SJSA1 (cell line): ENCODE results near the gene GABRA1. TPM values are rescaled to one million over a fixed set of nuclear protein-coding genes. Genes with fewer than 3 reads are reported as not detected.

Experiments used
- DNase-seq, 2 experiments: peaks; one replicate each; pipeline ENCODE4 v3.0.0-alpha.2; 2015 to 2020; ENCODE audit warnings: low spot score in 2 of 2, low read depth in 1 of 2
- H3K27ac ChIP-seq: fragments of 250-450 bp; sonication (Bioruptor Pico); 2 replicates; pipeline ENCODE4 v1.5.1; 2020; ENCODE audit warnings: mild to moderate bottlenecking, moderate library complexity
- H3K27me3 ChIP-seq: fragments of 250-450 bp; sonication (Bioruptor Pico); replicated peaks from 2 replicates; pipeline ENCODE4 v1.5.1; 2020; ENCODE audit warnings: mild to moderate bottlenecking, moderate library complexity
- H3K36me3 ChIP-seq: fragments of 250-450 bp; sonication (Bioruptor Pico); 2 replicates; pipeline ENCODE4 v1.5.1; 2020; ENCODE audit warnings: mild to moderate bottlenecking
- H3K4me1 ChIP-seq: fragments of 250-450 bp; sonication (Bioruptor Pico); replicated peaks from 2 replicates; pipeline ENCODE4 v1.6.1; 2021; ENCODE audit warnings: mild to moderate bottlenecking
- H3K4me3 ChIP-seq: fragments of 250-450 bp; sonication (Bioruptor Pico); 2 replicates; pipeline ENCODE4 v1.5.1; 2020; ENCODE audit warnings: mild to moderate bottlenecking
- H3K9me3 ChIP-seq: fragments of 250-450 bp; sonication (Bioruptor Pico); replicated peaks from 2 replicates; pipeline ENCODE4 v1.5.1; 2020; ENCODE audit warnings: mild to moderate bottlenecking
- total RNA-seq: library from RNA; depleted of rRNA; stranded (reverse); fragments of >200 nt; shearing (Covaris generic); gene quantifications from 2 replicates; pipeline ENCODE4 v1.2.3, GENCODE V29; 2014; rRNA removed

Gene GABRA1
- total RNA-seq: not detected in 2 replicates

DNA sequence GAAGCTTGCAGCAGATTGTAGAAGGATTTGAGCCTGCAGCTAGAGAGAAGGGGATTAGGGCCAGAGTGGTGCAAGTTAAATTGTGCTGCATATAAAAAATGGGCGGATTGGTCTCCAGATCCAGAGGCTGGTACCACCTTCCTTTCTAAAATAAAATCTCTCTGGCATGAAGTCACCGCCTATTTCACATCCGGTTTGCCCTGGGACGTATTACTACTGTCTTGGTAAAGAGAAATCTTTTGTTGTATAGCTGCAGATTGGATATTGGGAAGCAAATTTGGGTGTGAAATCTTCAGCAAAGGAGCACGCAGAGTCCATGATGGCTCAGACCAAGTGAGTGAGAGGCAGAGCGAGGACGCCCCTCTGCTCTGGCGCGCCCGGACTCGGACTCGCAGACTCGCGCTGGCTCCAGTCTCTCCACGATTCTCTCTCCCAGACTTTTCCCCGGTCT is at the start of gene GABRA1:
Gene GABRA1 (plus strand): TSS at position 180 of the 451 bp plus-strand sequence. CDS start 2,691 bp downstream, outside the sequence.
- no peaks in the 10 kb centered on the region for H3K4me1 ChIP-seq
- no peak for DNase-seq
- no peak within 1 kb of the TSS for H3K27ac ChIP-seq

DNA sequence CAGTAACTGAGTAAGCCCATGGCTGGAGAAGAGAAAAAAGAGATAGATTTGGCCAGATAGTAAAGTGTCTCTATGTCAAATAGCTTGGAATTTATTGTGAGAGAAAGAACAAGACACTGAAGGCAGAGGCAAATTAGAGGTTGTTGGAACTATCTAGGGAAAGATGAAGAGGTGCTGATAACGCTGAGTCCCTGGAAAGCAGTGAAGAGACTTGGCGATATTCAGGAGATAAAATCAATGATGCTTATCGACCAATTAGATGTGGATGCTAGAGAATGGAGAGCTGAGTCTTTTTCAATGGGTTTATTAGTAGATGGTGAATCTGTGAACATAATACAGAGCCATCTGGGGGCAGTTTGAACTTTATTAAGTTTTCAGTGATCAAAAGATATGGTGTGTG is 48.6 kb upstream of the GABRA1 start:
- H3K36me3 ChIP-seq: no peaks in the 10 kb centered on the region
- H3K4me3 ChIP-seq: no peak overlapping the region
- H3K4me1 ChIP-seq: no peaks in the 10 kb centered on the region
- no peaks in the 10 kb centered on the region for H3K27me3 ChIP-seq
- no peak overlapping the region for H3K27ac ChIP-seq
- DNase-seq: no peak
- H3K9me3 ChIP-seq: peaks cover 10% of the 10 kb centered on the region; the same call in 1 of the 2 replicates

More for the DNA sequence above, at the start of gene GABRA1:
- Histone ChIP-seq H3K4me3 (no peak within 1 kb of the TSS), H3K27me3 (no peaks in the 10 kb centered on the region), H3K36me3 (no peaks in the 10 kb centered on the region), H3K9me3 (no peaks in the 10 kb centered on the region)

DNA sequence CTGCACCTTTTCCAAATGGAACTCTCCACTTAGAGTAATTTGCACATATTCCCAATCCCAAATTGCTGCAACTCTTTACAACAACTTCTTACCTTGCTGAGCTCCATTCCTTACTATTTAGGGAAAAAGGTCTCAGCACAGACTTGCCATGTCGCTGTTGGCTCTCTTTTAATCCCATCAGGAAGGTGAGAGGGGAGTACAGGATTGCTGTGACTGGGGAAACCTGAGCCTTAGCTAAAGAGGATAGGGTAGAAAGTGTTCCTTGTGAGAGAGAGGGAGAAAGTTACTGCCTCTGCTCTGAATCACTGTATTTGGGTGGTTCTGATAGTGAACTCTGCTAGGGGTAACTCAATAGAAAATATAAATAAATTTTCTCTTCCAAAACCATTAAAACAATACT is 43.7 kb upstream of the GABRA1 start:
- peaks cover 19% of the 10 kb centered on the region for H3K9me3 ChIP-seq
- H3K27me3 ChIP-seq: no peaks in the 10 kb centered on the region; the same call in 1 of the 2 replicates
- H3K27ac ChIP-seq: no peak overlapping the region

DNA sequence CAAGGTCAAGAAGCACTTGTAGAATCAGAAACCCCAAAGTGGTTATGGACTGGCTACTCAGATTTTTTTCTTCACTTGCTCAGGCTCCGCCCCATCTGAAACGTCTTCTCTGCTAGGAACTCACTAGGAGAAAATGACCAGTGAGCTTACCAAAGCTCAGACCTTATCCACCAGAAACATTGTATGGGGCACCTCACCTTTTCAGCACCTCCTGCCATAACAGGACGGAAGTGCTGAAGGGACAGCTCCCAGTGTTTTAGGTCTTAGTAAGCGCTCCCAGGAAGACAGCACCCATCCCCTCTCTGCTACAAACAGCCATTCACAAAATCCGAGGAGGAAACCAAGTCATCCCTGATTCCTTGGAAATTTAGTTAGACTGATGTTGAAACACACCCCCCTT is 1.2 kb upstream of the GABRA1 start:
- Histone ChIP-seq H3K27me3 (no peaks in the 10 kb centered on the region), H3K36me3 (no peaks in the 10 kb centered on the region), H3K27ac (no peak overlapping the region), H3K9me3 (no peaks in the 10 kb centered on the region), H3K4me3 (no peak overlapping the region), H3K4me1 (no peaks in the 10 kb centered on the region)
- no peak for DNase-seq

More for the DNA sequence above, 43.7 kb upstream of the GABRA1 start:
- Histone ChIP-seq H3K4me3 (no peak overlapping the region), H3K36me3 (no peaks in the 10 kb centered on the region), H3K4me1 (no peaks in the 10 kb centered on the region)
- no peak for DNase-seq

DNA sequence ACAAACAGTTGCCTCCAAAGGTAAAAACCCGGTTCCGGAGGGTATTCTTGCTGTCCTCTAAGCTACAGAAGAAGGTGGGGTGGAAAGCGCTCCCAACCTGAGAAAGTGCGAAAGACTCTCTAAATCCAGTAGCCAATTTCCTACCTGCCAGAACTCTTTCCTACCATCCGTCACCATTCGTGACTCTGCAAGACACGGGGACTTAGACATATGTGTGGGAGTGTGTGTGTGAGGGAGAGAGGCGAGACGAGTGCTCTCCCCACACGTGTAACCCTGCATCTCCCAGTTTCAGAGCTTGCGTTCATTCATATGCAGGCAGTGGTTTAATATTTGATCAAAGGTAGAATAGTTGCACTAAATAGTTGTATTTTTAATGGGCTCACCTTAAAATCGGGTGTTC is 473 bp upstream of the GABRA1 start:
- H3K4me1 ChIP-seq: no peaks in the 10 kb centered on the region
- no peak for DNase-seq
- no peaks in the 10 kb centered on the region for H3K9me3 ChIP-seq
- no peak overlapping the region for H3K4me3 ChIP-seq
- H3K36me3 ChIP-seq: no peaks in the 10 kb centered on the region
- H3K27me3 ChIP-seq: no peaks in the 10 kb centered on the region
- no peak overlapping the region for H3K27ac ChIP-seq

DNA sequence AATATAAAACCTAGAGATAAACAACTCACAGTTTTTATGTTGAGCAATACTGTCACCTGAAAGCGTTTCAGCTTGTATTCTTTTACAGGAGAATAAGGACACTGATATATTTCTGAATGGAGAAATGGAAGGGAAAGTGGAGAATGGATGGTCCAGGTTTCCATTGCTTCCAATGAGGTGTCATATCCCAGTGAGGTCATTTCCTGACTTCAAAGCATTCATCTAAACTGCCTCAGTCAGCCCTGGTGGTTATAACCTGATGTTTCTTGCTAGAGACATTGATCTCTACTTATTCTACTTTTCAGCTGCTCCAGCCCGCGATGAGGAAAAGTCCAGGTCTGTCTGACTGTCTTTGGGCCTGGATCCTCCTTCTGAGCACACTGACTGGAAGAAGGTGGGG is 2.6 kb downstream of the GABRA1 start:
- no peaks in the 10 kb centered on the region for H3K36me3 ChIP-seq
- no peaks in the 10 kb centered on the region for H3K9me3 ChIP-seq
- H3K4me1 ChIP-seq: no peaks in the 10 kb centered on the region
- no peaks in the 10 kb centered on the region for H3K27me3 ChIP-seq
- H3K4me3 ChIP-seq: no peak overlapping the region
- no peak for DNase-seq
- no peak overlapping the region for H3K27ac ChIP-seq

DNA sequence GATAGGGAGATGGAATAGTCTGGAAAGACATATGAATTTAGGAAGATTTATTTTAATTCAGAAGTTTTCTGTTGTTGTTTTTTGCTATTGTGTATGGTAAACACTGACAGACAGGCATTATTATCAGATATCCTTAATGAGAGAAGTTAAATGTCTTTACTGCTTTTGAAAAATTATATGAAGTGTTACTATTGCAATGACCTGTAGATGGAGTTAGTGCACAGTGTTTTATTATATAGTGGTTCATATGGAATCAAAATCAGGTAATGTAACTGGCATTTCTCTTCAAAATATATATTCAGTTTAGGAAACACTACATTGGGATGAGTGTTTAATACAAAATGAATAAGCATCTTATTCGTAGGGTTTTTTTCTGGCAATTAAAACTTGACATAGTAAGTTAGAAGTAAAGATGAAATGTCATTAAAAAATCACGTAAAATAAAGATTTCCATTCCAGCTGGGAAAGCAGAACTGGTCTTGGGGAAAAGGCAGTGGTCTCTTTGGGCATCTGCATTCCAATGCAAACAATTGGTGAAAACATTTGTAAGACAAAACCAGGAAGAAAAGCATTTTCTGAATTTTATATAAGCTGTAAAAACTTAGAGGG is 3.9 kb downstream of the GABRA1 start:
- H3K4me3 ChIP-seq: no peak overlapping the region
- no peaks in the 10 kb centered on the region for H3K36me3 ChIP-seq
- no peaks in the 10 kb centered on the region for H3K4me1 ChIP-seq
- no peaks in the 10 kb centered on the region for H3K27me3 ChIP-seq
- no peaks in the 10 kb centered on the region for H3K9me3 ChIP-seq
- DNase-seq: no peak
- H3K27ac ChIP-seq: no peak overlapping the region

DNA sequence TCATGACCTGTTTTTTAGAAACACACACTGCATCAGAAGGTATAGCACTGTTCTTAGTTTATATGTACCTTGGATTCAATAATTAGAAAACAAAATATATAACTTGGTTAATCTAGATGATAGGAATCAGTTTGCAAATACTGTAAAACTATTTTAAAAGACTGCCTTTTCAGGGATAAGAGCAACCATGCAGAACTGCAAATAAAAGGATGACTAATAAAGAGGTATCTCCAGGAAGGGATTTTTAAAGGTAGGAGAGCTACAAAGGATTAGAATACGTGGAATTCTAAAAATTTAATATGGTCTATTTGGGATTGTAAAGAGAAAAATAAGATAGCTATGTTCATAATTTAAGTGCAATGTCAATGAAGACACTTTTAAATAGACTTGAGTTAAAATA is 9.4 kb downstream of the GABRA1 start:
- no peak overlapping the region for H3K27ac ChIP-seq
- H3K27me3 ChIP-seq: no peaks in the 10 kb centered on the region
- DNase-seq: no peak
- H3K4me1 ChIP-seq: no peaks in the 10 kb centered on the region
- no peak overlapping the region for H3K4me3 ChIP-seq
- no peaks in the 10 kb centered on the region for H3K36me3 ChIP-seq
- H3K9me3 ChIP-seq: peaks cover 9% of the 10 kb centered on the region; the same call in 1 of the 2 replicates

DNA sequence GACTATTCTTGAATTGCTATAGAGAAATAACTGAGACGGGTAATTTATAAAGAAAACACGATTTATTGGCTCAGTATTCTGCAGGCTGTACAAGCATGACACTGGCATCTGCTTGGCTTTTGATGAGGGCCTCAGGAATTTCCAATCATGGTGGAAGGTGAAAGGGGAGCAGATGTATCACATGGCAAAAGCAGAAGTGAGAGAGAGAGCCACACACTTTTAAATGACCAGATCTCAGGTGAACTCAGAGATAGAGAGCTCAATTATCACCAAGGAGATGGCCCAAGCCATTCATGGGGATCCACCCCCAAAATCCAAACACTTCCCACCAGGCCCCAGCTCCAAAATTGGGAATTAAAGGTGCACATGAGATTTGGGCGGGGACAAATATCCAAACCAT is 15.3 kb downstream of the GABRA1 start:
- Histone ChIP-seq H3K36me3 (no peaks in the 10 kb centered on the region), H3K9me3 (peaks cover 9% of the 10 kb centered on the region; the same call in 1 of the 2 replicates), H3K4me1 (no peaks in the 10 kb centered on the region), H3K4me3 (no peak overlapping the region), H3K27me3 (no peaks in the 10 kb centered on the region), H3K27ac (no peak overlapping the region)
- DNase-seq: no peak

DNA sequence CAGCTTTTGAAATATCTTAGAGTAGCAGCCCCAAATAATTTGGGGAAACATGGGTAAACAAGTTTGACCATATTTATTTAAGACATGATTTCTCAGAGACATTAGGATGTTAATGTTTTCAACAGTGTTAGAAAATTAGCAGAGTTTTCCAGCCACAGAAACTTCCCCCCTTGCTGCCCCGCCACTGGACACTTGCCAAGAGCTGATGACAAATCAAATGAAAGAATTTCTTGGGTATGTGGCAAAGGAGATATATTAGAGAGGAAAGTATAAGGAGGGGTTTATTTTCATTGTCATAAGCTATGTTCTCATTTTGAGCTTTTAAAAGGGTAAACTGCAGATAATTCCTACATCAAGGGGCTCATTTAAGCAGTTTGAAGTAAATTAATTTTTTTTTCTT is 15.9 kb downstream of the GABRA1 start:
- peaks cover 9% of the 10 kb centered on the region; the same call in 1 of the 2 replicates for H3K9me3 ChIP-seq
- no peak overlapping the region for H3K4me3 ChIP-seq
- no peaks in the 10 kb centered on the region for H3K36me3 ChIP-seq
- H3K4me1 ChIP-seq: no peaks in the 10 kb centered on the region
- DNase-seq: no peak
- no peak overlapping the region for H3K27ac ChIP-seq
- no peaks in the 10 kb centered on the region for H3K27me3 ChIP-seq

DNA sequence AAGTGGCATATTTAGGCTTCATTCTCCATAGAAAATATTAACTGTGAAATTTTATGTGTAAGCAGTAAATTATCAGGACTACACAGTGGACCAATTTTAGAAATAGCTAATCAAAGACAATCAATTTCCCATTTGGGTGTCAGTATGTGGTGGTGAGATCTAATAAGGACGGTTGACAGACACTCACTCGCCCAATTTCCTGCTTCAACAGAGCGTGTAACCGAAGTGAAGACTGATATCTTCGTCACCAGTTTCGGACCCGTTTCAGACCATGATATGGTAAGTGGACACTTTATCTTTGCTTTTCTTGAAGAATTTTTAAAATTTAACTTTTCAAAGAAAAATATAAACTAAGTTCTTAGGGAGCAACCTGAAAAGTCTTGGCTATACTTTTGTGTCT is 17.6 kb downstream of the GABRA1 start:
- no peak for DNase-seq
- H3K27me3 ChIP-seq: no peaks in the 10 kb centered on the region

DNA sequence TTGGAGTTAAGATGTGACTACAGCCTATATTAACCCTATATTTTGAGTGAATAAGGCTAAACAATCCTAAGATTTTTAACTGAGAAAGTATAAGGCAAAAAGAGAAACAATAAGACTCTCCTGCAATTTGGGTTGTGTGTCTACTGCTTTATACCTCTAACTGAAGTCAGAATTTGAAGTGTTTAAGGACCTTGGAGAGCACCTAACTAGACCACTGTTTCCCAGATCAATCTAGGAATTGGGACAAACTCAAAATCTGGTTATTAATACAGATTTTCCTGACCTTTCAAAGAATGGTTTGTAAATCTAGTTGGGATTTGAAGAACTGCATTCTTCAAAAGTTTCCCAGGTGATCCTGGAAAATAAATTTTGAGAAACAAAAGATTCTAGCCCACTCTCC is 42.1 kb downstream of the GABRA1 start:
- H3K9me3 ChIP-seq: peaks cover 6% of the 10 kb centered on the region
- H3K27me3 ChIP-seq: no peaks in the 10 kb centered on the region
- DNase-seq: no peak
- no peak overlapping the region for H3K27ac ChIP-seq
- no peaks in the 10 kb centered on the region for H3K4me1 ChIP-seq
- no peaks in the 10 kb centered on the region for H3K36me3 ChIP-seq
- H3K4me3 ChIP-seq: no peak overlapping the region

More for the DNA sequence above, 17.6 kb downstream of the GABRA1 start:
- H3K36me3 ChIP-seq: no peaks in the 10 kb centered on the region
- peaks cover 9% of the 10 kb centered on the region; the same call in 1 of the 2 replicates for H3K9me3 ChIP-seq
- H3K27ac ChIP-seq: no peak overlapping the region
- H3K4me3 ChIP-seq: no peak overlapping the region
- H3K4me1 ChIP-seq: no peaks in the 10 kb centered on the region

DNA sequence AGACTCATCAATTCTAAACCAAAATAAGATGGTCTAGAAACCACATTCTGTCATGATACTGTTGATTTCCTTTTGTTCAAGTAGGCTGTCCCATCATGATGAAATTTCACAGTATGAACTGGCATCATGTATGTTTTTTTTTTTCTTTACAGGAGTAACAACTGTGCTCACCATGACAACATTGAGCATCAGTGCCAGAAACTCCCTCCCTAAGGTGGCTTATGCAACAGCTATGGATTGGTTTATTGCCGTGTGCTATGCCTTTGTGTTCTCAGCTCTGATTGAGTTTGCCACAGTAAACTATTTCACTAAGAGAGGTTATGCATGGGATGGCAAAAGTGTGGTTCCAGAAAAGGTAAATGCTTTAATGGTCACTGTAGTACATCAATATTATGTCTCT is 47.6 kb downstream of the GABRA1 start:
- Histone ChIP-seq H3K27me3 (no peaks in the 10 kb centered on the region), H3K9me3 (peaks cover 3% of the 10 kb centered on the region; the same call in 1 of the 2 replicates), H3K36me3 (no peaks in the 10 kb centered on the region), H3K4me3 (no peak overlapping the region), H3K27ac (no peak overlapping the region), H3K4me1 (no peaks in the 10 kb centered on the region)
- no peak for DNase-seq

DNA sequence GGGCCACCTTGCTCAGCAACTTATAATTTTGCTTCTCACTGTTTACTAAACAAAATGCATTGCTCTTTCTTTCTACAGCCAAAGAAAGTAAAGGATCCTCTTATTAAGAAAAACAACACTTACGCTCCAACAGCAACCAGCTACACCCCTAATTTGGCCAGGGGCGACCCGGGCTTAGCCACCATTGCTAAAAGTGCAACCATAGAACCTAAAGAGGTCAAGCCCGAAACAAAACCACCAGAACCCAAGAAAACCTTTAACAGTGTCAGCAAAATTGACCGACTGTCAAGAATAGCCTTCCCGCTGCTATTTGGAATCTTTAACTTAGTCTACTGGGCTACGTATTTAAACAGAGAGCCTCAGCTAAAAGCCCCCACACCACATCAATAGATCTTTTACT is 49.1 kb downstream of the GABRA1 start:
- Histone ChIP-seq H3K4me3 (no peak overlapping the region), H3K27ac (no peak overlapping the region), H3K9me3 (no peaks in the 10 kb centered on the region), H3K27me3 (no peaks in the 10 kb centered on the region), H3K4me1 (no peaks in the 10 kb centered on the region), H3K36me3 (no peaks in the 10 kb centered on the region)
- DNase-seq: no peak

DNA sequence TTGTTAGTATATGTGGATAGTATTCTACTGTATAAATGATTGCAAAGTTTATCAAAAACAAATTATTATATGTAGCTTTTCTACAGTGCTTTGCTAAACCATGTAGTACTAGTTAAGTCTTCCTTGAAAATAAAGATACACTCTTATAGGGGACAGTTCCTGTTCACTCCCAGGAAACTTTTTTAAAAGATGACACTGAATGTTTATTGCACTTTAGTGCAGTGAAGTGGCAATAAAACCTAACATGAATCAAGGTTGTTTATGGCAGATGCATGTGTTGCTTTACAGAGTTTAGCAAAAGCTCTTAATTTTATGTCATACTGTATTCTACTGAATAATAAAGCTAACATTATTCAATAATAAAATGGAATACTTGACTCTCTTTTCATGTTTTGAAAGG is 51.7 kb downstream of the GABRA1 start:
- Histone ChIP-seq H3K9me3 (no peaks in the 10 kb centered on the region), H3K4me3 (no peak overlapping the region), H3K27me3 (no peaks in the 10 kb centered on the region), H3K4me1 (no peaks in the 10 kb centered on the region), H3K36me3 (no peaks in the 10 kb centered on the region), H3K27ac (no peak overlapping the region)
- DNase-seq: no peak
